H1 (cell line): ENCODE measurements around the gene ATPAF1. TPM values are rescaled to one million over a fixed set of nuclear protein-coding genes. Genes with fewer than 3 reads are reported as not detected.

Source experiments
- CBX5 ChIP-seq: fragments of 300-800, 300-1000 bp; sonication (generic); IDR thresholded peaks from 2 replicates; pipeline ENCODE4 v1.7.1; 2016; ENCODE audit warnings: antibody characterized with exemption, low read length, low read depth
- CBX8 ChIP-seq: fragments of 300-800, 300-1000 bp; sonication (generic); IDR thresholded peaks from 2 replicates; pipeline ENCODE4 v1.7.1; 2016; ENCODE audit warnings: low read depth, low read length, borderline replicate concordance
- CHD2 ChIP-seq: IDR thresholded peaks from 2 replicates; pipeline ENCODE4 v1.6.1; 2012; ENCODE audit warnings: low read length, improper control_type of control experiment
- GABPA ChIP-seq: IDR thresholded peaks from 2 replicates; pipeline ENCODE4 v1.6.1; 2011; ENCODE audit warnings: mild to moderate bottlenecking, low read length, moderate library complexity, borderline replicate concordance; ENCODE audit not compliant: insufficient read depth
- KDM4A ChIP-seq: IDR thresholded peaks from one replicate; pipeline ENCODE4 v1.7.1; 2012; ENCODE audit warnings: low read depth, mild to moderate bottlenecking, moderate library complexity, low read length, inconsistent platforms; ENCODE audit not compliant: severe bottlenecking
- NANOG ChIP-seq: IDR thresholded peaks from 2 replicates; pipeline ENCODE4 v1.6.1; 2011; ENCODE audit warnings: low read length, low read depth, mild to moderate bottlenecking, inconsistent platforms; ENCODE audit not compliant: insufficient read depth, poor library complexity, severe bottlenecking
- SIN3A ChIP-seq, 2 experiments: IDR thresholded peaks in 1 of 2; conservative IDR thresholded peaks in 1 of 2; 2 replicates each; pipeline ENCODE4 v1.6.1; 2011 to 2012; ENCODE audit warnings: low read length in 2 of 2, improper control_type of control experiment in 1 of 2, low read depth in 1 of 2, mild to moderate bottlenecking in 1 of 2
- SIX5 ChIP-seq: IDR thresholded peaks from 2 replicates; pipeline ENCODE4 v1.6.1; 2011; ENCODE audit warnings: mild to moderate bottlenecking, low read depth, low read length
- SUZ12 ChIP-seq: fragments of 200-600 bp; sonication (generic); IDR thresholded peaks from 2 replicates; pipeline ENCODE4 v1.6.1; 2012; ENCODE audit warnings: mild to moderate bottlenecking, inconsistent platforms, low read length, moderate library complexity, mixed read lengths
- TBP ChIP-seq: IDR thresholded peaks from 2 replicates; pipeline ENCODE4 v1.6.1; 2011; ENCODE audit warnings: low read depth, low read length, improper control_type of control experiment
- TEAD4 ChIP-seq: IDR thresholded peaks from 2 replicates; pipeline ENCODE4 v1.6.1; 2012; ENCODE audit warnings: low read depth, low read length, inconsistent platforms, mixed read lengths
- ZNF274 ChIP-seq: IDR thresholded peaks from 2 replicates; pipeline ENCODE4 v1.7.0; 2012; ENCODE audit warnings: low read length, borderline replicate concordance; ENCODE audit errors: extremely low read depth
- polyA plus RNA-seq, 7 experiments: library from polyadenylated mRNA; depleted of rRNA in 3 of 7; stranded (reverse) in 5 of 7; unstranded in 2 of 7; fragments of >200 nt in 5 of 7; fragments of 200-250 nt in 2 of 7; gene quantifications; 1 replicate in 5 of 7; 2 replicates in 1 of 7; 4 replicates in 1 of 7; pipeline versions ENCODE4 v1.2.1 to v1.2.3, GENCODE V29; 2011 to 2013; ENCODE audit warnings: missing spikeins in 2 of 7, mixed read lengths in 2 of 7
- total RNA-seq: library from RNA; stranded (reverse); fragmentation: NEBNext Ultra II Directional; extraction: Animal tissue kit (Norgen Biotek cat#: 25700); gene quantifications from 2 replicates; pipeline ENCODE4 v1.2.1, GENCODE V29; 2021
- TF ChIP-seq, protein P1 (sequence below): IDR thresholded peaks from 2 replicates; pipeline ENCODE4 v1.6.1; 2012; ENCODE audit warnings: low read length, inconsistent platforms
- TF ChIP-seq, protein P2 (sequence below): IDR thresholded peaks from 2 replicates; pipeline ENCODE4 v1.6.1; 2011; ENCODE audit warnings: low read length, improper control_type of control experiment
- TF ChIP-seq, protein P3 (sequence below), 3 experiments: IDR thresholded peaks; 1 replicate in 2 of 3; 2 replicates in 1 of 3; pipeline versions ENCODE4 v1.5.1 to v1.6.1; 2011; ENCODE audit warnings: low read length in 3 of 3, mild to moderate bottlenecking in 3 of 3, inconsistent platforms in 2 of 3, low read depth in 1 of 3, moderate library complexity in 1 of 3; ENCODE audit not compliant: insufficient read depth in 1 of 3; ENCODE audit errors: control extremely low read depth in 1 of 3
- TF ChIP-seq, protein P4 (sequence below): IDR thresholded peaks from 2 replicates; pipeline ENCODE4 v1.6.1; 2012; ENCODE audit warnings: inconsistent platforms

The ATPAF1 gene
- total and polyA plus RNA-seq, 2 of the 8 experiments (the other 6 are each of a cell fraction or from before 2014, with no cell fraction given): 46.7 to 55.9 TPM

DNA sequence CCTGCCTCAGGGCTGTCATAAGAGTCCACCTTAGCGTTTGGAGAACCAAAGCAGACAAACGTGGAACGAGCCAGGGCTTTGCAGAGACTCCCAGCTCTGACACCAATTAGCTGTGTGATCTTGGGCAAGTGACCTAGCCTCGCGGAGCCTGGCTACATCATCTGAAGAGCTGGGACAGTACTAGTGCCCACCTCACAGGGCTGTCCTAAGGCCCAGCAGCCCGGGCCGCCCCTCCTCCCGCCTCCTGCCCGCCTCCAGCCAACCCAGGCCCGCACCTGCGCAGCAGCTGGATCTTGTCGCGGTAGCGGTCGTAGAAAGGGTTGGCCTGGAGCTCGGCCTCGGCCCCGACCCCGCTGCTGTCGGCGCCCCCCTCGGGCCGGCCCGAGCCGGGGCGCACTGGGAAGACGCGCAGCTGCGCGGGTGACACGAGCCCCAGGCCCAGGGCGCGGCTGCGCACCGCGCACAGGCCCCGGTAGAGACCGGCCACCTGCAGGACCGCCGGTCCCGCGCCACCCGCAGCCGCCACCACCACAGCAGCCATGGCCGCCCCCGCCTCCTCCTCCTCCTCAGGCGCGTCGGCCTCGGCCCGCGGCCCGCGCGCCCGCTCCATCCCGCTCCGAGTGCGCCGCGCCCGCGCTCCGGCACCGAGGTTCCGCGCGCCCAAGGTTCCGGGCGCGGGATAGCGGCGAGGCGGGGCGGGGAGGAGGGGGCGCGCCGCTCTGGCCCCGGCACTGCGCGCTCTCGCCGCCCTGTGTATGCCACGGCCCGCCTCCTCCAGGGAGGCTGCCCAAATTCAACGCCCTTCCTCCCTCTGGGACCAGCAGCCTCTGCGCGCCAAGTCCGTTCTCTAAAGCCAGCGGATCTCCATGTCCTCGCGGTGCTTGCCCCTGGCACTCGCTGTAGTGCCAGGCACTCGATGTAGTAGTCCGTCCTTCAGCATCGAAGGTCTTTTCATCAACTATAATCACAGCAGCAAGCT, at the start of gene ATPAF1 (continued):
- TF ChIP-seq, protein P1, sequence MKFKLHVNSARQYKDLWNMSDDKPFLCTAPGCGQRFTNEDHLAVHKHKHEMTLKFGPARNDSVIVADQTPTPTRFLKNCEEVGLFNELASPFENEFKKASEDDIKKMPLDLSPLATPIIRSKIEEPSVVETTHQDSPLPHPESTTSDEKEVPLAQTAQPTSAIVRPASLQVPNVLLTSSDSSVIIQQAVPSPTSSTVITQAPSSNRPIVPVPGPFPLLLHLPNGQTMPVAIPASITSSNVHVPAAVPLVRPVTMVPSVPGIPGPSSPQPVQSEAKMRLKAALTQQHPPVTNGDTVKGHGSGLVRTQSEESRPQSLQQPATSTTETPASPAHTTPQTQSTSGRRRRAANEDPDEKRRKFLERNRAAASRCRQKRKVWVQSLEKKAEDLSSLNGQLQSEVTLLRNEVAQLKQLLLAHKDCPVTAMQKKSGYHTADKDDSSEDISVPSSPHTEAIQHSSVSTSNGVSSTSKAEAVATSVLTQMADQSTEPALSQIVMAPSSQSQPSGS: no peak
- TF ChIP-seq CHD2: peak; percentile 81; the same call in 1 of the 2 replicates
- TF ChIP-seq CBX8: no peak
- TF ChIP-seq TEAD4: no peak; the same call in 1 of the 2 replicates
- peak; percentile 54 for TF ChIP-seq TBP
- peak; percentile 87 for TF ChIP-seq KDM4A
- no peak for TF ChIP-seq SIN3A (conservative IDR thresholded peaks at IDR 0.05 in 1 of 2, IDR thresholded peaks at IDR 0.05 in 1 of 2; ENCODE audit: low read depth in 1 of 2, low read length in 2 of 2)
- TF ChIP-seq SIX5: no peak
- TF ChIP-seq, protein P2, sequence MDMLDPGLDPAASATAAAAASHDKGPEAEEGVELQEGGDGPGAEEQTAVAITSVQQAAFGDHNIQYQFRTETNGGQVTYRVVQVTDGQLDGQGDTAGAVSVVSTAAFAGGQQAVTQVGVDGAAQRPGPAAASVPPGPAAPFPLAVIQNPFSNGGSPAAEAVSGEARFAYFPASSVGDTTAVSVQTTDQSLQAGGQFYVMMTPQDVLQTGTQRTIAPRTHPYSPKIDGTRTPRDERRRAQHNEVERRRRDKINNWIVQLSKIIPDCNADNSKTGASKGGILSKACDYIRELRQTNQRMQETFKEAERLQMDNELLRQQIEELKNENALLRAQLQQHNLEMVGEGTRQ: no peak
- TF ChIP-seq, protein P3, sequence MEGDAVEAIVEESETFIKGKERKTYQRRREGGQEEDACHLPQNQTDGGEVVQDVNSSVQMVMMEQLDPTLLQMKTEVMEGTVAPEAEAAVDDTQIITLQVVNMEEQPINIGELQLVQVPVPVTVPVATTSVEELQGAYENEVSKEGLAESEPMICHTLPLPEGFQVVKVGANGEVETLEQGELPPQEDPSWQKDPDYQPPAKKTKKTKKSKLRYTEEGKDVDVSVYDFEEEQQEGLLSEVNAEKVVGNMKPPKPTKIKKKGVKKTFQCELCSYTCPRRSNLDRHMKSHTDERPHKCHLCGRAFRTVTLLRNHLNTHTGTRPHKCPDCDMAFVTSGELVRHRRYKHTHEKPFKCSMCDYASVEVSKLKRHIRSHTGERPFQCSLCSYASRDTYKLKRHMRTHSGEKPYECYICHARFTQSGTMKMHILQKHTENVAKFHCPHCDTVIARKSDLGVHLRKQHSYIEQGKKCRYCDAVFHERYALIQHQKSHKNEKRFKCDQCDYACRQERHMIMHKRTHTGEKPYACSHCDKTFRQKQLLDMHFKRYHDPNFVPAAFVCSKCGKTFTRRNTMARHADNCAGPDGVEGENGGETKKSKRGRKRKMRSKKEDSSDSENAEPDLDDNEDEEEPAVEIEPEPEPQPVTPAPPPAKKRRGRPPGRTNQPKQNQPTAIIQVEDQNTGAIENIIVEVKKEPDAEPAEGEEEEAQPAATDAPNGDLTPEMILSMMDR (IDR thresholded peaks at IDR 0.05; ENCODE audit: control extremely low read depth in 1 of 3, insufficient read depth in 1 of 3, low read depth in 1 of 3, low read length in 3 of 3): no peak; a peak in 1 of 4 replicates
- no peak for TF ChIP-seq ZNF274
- TF ChIP-seq SUZ12: no peak
- TF ChIP-seq NANOG: peak; percentile 7
- TF ChIP-seq GABPA: no peak
- TF ChIP-seq, protein P4, sequence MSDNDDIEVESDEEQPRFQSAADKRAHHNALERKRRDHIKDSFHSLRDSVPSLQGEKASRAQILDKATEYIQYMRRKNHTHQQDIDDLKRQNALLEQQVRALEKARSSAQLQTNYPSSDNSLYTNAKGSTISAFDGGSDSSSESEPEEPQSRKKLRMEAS: peak; percentile 60
- TF ChIP-seq CBX5: no peak
